Stimulated activated CD4-positive, alpha-beta T cell treated with anti-CD3 and anti-CD28 coated beads, Interleukin-4, amount 100 ng/mL, for 1 hour (primary cell): ENCODE data around the gene FAAP20.

Experiments used
- DNase-seq: peaks from one replicate; pipeline ENCODE4 v3.0.0-alpha.2; 2020

Gene FAAP20

GRCh38 chr1:2229911-2230731, 35.5 kb upstream of the FAAP20 start:
- DNase-seq: no peak

GRCh38 chr1:2229037-2229864, 34.7 kb upstream of the FAAP20 start:
- peak; percentile 61 for DNase-seq

GRCh38 chr1:2228694-2229036, 34.1 kb upstream of the FAAP20 start:
- no peak for DNase-seq

- DNase-seq: no peak
Observed at GRCh38 chr1:2228157-2228594, 33.6 kb upstream of the FAAP20 start, which contains the start of gene SKI. Gene SKI (plus strand): TSS chr1:2228319. CDS start chr1:2228767, 448 bp downstream.

- peak; percentile 93 for DNase-seq
Observed at GRCh38 chr1:2227346-2228156, 33.0 kb upstream of the FAAP20 start.

GRCh38 chr1:2226525-2227345, 32.2 kb upstream of the FAAP20 start:
- no peak for DNase-seq

- no peak for DNase-seq
Observed at GRCh38 chr1:2224631-2225428, 30.3 kb upstream of the FAAP20 start.

GRCh38 chr1:2224170-2224584, 29.6 kb upstream of the FAAP20 start:
- DNase-seq: no peak

- no peak for DNase-seq
Observed at GRCh38 chr1:2221271-2221670, 26.7 kb upstream of the FAAP20 start.

GRCh38 chr1:2216767-2217058, 22.1 kb upstream of the FAAP20 start:
- no peak for DNase-seq

- no peak for DNase-seq
Observed at GRCh38 chr1:2215909-2216766, 21.6 kb upstream of the FAAP20 start.

- no peak for DNase-seq
Observed at GRCh38 chr1:2215329-2215728, 20.8 kb upstream of the FAAP20 start.

GRCh38 chr1:2214541-2215241, 20.1 kb upstream of the FAAP20 start:
- no peak for DNase-seq

- DNase-seq: no peak
Observed at GRCh38 chr1:2213576-2214505, 19.3 kb upstream of the FAAP20 start.

- peak; percentile 56 for DNase-seq
Observed at GRCh38 chr1:2212532-2213491, 18.2 kb upstream of the FAAP20 start.

GRCh38 chr1:2212274-2212531, 17.6 kb upstream of the FAAP20 start:
- DNase-seq: no peak

GRCh38 chr1:2210786-2211185, 16.2 kb upstream of the FAAP20 start:
- no peak for DNase-seq
